ENCODE results near the gene SP8. TPM values are rescaled to one million over a fixed set of nuclear protein-coding genes. Genes with fewer than 3 reads are reported as not detected.

Gene SP8
- polyA plus RNA-seq, 1 experiment: not detected

DNA sequence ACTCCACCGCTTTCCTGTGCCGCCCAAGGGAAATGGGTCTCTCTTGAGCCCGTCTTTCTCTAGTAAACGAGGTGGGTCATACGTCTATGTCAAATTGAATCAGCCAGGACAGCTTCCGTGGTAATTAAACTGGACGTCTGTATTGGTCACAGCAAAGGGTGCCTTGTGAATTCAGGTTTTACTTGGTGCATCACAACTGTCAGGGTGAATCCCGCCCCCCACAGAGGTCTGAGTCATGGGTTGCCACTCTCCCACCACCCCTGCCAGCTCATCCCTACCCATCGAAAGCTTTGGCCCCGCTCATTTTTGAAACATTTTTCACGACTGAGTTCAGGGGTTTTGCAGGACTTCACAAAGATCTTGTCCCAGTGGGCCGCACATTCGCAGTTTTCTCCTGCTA, 8.0 kb upstream of the SP8 start:
- ChIA-PET CTCF (no interaction called here), POLR2A (no interaction called here)
- H3K4me3 ChIP-seq (ENCODE audit: low read depth, low read length): no peak overlapping the region
- TF ChIP-seq, protein P1, sequence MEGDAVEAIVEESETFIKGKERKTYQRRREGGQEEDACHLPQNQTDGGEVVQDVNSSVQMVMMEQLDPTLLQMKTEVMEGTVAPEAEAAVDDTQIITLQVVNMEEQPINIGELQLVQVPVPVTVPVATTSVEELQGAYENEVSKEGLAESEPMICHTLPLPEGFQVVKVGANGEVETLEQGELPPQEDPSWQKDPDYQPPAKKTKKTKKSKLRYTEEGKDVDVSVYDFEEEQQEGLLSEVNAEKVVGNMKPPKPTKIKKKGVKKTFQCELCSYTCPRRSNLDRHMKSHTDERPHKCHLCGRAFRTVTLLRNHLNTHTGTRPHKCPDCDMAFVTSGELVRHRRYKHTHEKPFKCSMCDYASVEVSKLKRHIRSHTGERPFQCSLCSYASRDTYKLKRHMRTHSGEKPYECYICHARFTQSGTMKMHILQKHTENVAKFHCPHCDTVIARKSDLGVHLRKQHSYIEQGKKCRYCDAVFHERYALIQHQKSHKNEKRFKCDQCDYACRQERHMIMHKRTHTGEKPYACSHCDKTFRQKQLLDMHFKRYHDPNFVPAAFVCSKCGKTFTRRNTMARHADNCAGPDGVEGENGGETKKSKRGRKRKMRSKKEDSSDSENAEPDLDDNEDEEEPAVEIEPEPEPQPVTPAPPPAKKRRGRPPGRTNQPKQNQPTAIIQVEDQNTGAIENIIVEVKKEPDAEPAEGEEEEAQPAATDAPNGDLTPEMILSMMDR (IDR thresholded peaks at IDR 0.05; ENCODE audit: insufficient read depth, low read depth, low read length): no peak
- no peak for DNase-seq (ENCODE audit: low read depth)
- no peaks in the 10 kb centered on the region for H3K36me3 ChIP-seq (ENCODE audit: control insufficient read depth, insufficient read depth, low read length)
- peaks cover 48% of the 10 kb centered on the region for H3K27me3 ChIP-seq (ENCODE audit: control insufficient read depth, insufficient read depth, low read length)

DNA sequence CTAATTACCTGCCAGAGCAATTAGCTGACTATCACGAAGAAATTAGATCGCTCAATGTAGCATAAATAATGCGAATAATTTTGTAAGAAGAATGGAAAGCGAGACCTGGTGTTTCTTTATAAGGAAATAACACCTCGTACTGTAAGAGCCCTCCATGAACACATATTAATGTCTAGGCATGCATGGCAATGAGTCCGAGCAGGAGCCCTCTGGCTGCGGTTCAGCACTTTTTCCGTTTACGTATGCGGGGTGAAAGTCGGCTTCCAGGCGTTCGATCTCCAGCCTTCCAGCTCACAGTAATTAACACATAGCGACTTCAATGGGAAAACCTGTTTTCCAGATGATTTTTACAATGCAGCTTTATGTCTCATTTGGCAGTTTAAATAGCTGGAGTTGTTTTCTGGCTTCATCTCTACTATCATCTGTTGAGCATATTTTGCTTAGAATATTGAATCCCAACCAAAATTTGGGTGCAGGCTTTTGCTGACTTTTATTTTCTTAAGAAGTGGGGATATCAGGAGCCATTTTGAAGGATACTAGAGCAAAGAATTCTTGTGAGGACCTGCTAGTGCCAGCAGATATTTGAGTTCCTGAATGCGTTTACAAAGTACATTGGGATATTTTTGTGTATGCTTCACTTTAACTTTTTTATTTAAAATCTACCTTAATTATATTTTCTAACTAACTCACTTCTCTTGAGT, 7.2 kb upstream of the SP8 start:
- Histone ChIP-seq H3K36me3 (ENCODE audit: control insufficient read depth, insufficient read depth, low read length) (no peaks in the 10 kb centered on the region), H3K27me3 (ENCODE audit: control insufficient read depth, insufficient read depth, low read length) (peaks cover 46% of the 10 kb centered on the region), H3K4me3 (ENCODE audit: low read depth, low read length) (no peak overlapping the region)
- ChIA-PET CTCF (no interaction called here), POLR2A (no interaction called here)
- TF ChIP-seq, protein P1 (IDR thresholded peaks at IDR 0.05; ENCODE audit: insufficient read depth, low read depth, low read length): no peak
- DNase-seq (ENCODE audit: low read depth): no peak

DNA sequence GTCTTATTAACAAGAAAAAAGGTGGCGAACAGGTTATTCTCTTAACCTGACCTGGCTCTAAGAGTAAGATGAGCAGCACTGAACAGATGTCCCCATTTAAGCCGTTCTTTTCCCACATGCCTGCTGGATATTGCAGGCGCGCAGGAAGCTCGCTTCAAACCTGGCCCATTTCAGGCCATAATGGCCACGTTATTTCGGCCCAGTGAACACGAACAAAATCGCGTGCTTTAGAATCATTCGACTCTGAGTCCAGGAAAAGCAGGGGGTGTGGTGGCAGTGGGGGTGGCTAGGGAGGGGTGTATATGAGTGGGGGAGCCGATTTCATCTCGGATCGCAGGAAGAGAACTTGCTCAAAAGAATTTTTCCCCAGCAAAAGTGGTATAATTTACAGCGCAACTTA, 6.6 kb upstream of the SP8 start:
- Histone ChIP-seq H3K4me3 (ENCODE audit: low read depth, low read length) (no peak overlapping the region), H3K36me3 (ENCODE audit: control insufficient read depth, insufficient read depth, low read length) (no peaks in the 10 kb centered on the region), H3K27me3 (ENCODE audit: control insufficient read depth, insufficient read depth, low read length) (peaks cover 43% of the 10 kb centered on the region)
- ChIA-PET POLR2A (no interaction called here), CTCF (no interaction called here)
- DNase-seq (ENCODE audit: low read depth): no peak
- TF ChIP-seq, protein P1 (IDR thresholded peaks at IDR 0.05; ENCODE audit: insufficient read depth, low read depth, low read length): no peak

DNA sequence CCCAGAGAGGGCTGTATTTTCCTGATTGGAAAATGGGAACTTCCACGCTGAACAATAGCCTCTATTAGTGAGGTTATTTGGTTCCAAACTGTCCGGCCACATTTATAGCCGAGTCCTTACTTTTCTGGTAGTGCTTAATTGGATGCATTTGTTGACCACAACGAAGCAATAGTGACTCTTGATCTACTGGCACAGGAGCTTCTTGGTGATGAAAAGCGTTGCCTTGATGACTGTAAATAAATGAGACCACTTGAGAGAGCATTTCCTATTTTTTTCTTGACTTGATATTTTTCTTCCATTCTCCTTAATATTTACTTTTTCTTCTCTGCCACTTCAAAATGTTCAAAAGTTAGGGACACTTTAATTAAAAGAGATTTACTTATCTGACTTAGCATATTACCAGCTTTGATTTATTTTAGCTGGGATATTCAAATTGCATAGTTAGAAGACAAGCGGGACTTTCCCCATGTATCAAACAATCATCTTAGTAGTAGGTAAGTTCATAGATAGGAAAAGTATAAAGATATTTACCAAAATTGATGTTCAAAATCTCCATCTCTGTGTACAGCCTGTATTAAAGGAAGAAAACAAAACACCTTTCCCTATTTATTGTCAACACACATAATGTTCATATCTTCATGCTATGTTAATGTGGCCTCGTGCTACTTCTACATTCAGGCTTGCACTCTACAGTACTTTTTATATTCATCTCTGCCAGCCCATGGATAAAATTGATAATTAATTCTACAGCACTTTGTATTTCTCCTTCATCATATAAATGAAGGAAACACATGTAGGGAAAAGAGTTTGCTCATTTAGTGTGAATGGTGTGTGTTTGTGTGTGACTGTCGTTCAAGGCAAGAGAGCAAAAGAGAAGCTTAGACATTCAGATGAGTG, 5.1 kb upstream of the SP8 start:
- H3K27me3 ChIP-seq (ENCODE audit: control insufficient read depth, insufficient read depth, low read length): peaks cover 43% of the 10 kb centered on the region
- H3K36me3 ChIP-seq (ENCODE audit: control insufficient read depth, insufficient read depth, low read length): no peaks in the 10 kb centered on the region
- no peak overlapping the region for H3K4me3 ChIP-seq (ENCODE audit: low read depth, low read length)
- ChIA-PET CTCF (no interaction called here), POLR2A (no interaction called here)
- TF ChIP-seq, protein P1 (IDR thresholded peaks at IDR 0.05; ENCODE audit: insufficient read depth, low read depth, low read length): no peak
- no peak for DNase-seq (ENCODE audit: low read depth)

DNA sequence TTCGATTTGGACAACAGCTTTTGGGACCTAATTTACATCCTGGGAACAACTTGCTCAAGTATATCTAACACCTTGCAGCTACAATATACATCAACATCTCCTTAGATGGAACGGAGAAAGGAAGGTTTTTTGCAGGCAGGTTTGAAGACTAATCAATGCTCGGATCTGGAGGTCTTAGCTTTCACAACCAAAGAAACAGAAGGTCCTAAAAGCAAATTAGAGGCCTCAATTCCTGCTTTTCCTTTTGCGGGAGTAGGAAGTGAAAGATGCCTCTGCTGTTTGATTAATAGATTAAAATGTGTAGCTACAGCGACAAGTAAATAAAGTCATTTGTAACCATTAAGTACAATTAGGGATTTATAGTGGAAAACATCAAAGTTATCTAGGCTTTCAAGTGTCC, 3.7 kb upstream of the SP8 start:
- Histone ChIP-seq H3K27me3 (ENCODE audit: control insufficient read depth, insufficient read depth, low read length) (peaks cover 47% of the 10 kb centered on the region), H3K4me3 (ENCODE audit: low read depth, low read length) (no peak overlapping the region), H3K36me3 (ENCODE audit: control insufficient read depth, insufficient read depth, low read length) (no peaks in the 10 kb centered on the region)
- TF ChIP-seq, protein P1 (IDR thresholded peaks at IDR 0.05; ENCODE audit: insufficient read depth, low read depth, low read length): no peak
- ChIA-PET CTCF (no interaction called here), POLR2A (interaction anchor here (0.7 kb wide), 1 partner anchor 8 kb away, joined by 7 read pairs; no protein-coding TSS in a partner anchor)
- DNase-seq (ENCODE audit: low read depth): no peak
